NCI-H2196 (cell line): ENCODE data around the gene SNX13.
"Not testable (repeated sequence)": the region's sequence is repeated elsewhere in the genome, so short reads cannot be mapped to it uniquely, and the experiment has no call there.

Experiments used
- DNase-seq: peaks from one replicate; lab custom pipeline; 2025; ENCODE audit not compliant: unreplicated experiment; lab: John Stamatoyannopoulos, UW

The SNX13 gene

DNA sequence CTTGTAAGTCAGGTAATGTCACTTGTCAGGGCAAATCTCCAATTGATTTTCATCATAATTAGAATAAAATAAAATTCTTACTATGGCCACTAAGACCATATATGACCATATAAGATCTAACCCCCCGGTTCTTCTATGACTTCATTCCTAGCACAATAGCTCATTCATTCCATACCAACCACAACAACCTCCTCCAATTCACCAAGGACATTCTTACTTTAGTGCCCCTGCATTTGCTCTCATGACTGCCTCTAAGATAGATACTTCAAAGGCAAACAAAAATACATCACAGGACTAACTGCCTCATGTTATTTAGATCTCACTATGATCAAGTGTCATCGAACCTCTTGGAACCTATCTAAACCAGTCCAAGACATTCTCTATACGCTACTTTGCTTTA, 90.8 kb downstream of the SNX13 start:
- DNase-seq, result no peak

GRCh38 chr7:17848516-17848915, 91.8 kb downstream of the SNX13 start:
- DNase-seq, result no peak

DNA sequence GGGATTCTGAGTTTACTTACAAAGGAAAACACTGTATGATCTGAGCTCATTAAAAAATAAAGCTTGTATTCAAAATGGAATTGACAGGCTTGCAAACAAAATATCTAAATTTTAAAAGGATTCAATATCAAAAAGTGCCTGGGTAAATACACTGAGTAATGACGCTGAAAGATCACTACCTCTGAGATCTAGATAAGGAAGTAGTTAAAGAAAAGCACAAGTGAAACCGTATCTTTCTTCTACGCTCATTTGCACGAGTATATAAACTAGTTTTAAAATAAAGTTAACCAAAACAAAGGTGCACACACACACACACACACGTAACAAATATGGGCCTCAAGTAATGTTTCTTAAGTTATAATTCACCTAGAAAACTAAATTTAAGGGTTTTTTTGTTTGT, 93.4 kb downstream of the SNX13 start:
- DNase-seq, result no peak

- no peak for DNase-seq
These were observed 95.1 kb downstream of the SNX13 start for GRCh38 chr7:17845197-17845547.

- no peak for DNase-seq
These were observed 95.6 kb downstream of the SNX13 start for GRCh38 chr7:17844514-17845196.

GRCh38 chr7:17844022-17844421, 96.3 kb downstream of the SNX13 start:
- DNase-seq, result no peak

- no peak for DNase-seq
These were observed 97.3 kb downstream of the SNX13 start for GRCh38 chr7:17843041-17843440.

DNA sequence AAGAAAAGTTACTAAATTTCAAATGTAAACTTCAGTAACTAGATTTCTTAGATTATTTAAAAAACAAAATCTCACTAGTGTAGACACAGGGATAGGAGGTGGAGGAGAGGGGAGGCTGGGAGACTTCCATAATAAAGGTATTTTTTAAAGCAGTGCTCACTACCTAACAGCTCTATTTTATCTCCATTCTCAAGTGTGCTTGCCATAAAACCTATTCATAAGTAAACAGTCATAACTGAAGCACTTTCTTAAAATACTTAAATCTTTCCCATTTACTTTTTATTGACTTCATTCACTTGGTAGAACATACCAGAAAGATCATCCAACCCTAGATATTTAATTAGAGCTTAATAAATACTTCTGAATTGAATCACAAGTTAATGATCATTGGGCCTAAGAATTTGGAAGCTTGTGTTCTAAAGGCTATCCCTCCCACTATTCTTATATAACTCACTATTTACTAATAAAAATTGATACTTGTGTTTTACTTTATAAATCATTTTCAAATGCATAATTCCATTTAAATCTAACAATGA, 107.4 kb downstream of the SNX13 start:
- DNase-seq, result no peak

DNA sequence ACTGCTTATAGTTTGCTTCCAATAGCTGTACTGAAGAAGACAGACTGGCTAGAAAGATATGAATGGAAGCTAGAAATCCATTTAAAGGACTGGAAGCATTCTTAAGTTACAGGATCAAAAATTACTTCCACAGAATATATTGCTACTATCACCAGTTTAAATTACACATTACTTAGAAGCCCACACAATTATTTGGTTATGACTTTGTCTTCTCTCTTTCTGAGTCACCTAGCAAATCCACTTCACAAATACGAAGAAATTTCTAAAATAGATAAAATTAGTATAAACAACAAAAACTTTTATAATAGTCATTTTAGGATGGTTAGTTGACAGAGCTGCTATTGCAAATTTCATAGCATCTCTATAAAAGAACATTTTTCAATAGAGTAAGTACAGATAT, 108.1 kb downstream of the SNX13 start:
- DNase-seq, result no peak

DNA sequence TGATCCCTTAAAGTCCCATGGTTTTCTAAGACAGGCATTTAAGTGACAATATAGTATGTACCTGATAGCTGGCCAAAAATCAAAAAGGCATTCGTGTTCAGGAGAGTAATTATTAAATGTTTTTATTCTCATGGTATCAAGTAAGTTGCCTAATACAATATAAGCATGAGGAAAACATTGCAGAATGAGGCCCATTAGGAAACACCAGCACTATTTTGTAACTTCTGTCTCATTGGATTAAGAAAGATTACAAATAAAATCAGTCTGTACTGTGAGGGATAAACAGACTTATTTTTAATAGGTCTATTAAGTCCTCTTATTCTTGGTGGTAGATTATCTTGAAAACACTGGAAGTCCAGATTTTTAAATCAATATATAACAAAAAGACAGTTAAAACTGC, 110.1 kb downstream of the SNX13 start:
- no peak for DNase-seq

GRCh38 chr7:17829001-17829400, 111.3 kb downstream of the SNX13 start:
- no peak for DNase-seq

- no peak for DNase-seq
These were observed 117.6 kb downstream of the SNX13 start for GRCh38 chr7:17822547-17823173.

- DNase-seq, result no peak
These were observed 123.4 kb downstream of the SNX13 start for GRCh38 chr7:17816903-17817302.

DNA sequence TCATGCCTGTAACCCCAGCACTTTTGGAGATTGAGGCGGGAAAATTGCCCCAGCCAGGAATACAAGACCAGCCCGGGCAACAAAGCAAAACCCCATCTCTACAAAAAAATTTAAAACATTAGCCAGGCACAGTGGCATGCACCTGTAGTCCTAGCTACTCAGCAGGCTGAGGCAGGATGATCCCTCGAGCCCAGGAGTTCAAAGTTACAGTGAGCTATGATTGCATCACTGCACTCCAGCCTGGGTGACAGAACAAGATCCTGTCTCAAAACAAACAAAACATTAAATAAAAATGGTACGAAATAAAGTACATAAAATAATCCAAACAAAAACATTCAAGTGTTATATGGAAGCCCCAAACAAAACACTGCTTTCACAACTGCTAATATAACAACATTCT, 125.0 kb downstream of the SNX13 start:
- no peak for DNase-seq

DNA sequence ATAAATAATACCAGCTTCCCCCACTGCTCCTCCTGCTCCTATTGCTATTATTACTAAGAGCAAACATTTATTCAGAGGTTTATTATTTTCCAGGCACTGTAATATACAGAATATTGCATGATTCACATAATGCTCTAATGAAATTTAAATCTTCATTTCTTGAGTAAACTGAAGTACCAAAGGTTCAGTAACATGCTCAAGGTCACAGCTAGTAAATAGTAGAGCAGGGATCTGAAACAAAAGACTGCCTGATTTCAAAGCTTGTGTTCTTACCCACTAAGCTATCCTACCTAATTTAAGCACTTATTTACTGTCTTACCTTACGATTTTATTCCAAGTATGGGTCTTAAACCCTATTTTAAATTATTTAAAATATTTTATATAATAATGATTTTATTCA, 126.2 kb downstream of the SNX13 start:
- no peak for DNase-seq

DNA sequence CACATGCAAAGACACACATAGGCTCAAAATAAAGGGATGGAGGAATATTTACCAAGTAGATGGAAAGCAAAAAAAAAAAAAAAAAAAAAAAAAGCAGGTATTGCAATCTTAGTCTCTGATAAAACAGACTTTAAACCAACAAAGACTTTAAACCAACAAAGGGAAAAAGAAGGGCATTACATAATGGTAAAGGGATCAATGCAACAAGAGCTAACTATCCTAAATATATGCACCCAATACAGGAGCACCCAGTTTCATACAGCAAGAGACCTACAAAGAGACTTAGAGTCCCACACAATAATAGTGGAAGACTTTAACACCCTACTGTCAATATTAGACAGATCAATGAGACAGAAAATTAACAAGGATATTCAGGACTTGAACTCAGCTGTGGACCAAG, 131.1 kb downstream of the SNX13 start:
- not testable (repeated sequence) for DNase-seq

- no peak for DNase-seq
These were observed 133.1 kb downstream of the SNX13 start for GRCh38 chr7:17807242-17807641.

DNA sequence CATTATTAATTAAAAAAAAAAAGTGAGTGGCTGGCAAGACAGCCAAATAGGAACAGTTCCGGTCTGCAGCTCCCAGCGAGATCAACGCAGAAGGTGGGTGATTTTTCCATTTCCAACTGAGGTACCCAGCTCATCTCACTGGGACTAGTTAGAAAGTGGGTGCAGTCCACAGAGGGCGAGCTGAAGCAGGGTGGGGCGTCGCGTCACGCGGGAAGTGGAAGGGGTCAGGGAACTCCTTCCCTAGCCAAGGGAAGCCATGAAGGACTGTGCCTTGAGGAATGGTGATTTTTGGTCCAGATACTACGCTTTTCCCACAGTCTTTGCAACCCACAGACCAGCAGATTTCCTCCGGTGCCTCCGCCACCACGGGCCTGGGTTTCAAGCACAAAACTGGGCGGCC, 133.7 kb downstream of the SNX13 start:
- no peak for DNase-seq

DNA sequence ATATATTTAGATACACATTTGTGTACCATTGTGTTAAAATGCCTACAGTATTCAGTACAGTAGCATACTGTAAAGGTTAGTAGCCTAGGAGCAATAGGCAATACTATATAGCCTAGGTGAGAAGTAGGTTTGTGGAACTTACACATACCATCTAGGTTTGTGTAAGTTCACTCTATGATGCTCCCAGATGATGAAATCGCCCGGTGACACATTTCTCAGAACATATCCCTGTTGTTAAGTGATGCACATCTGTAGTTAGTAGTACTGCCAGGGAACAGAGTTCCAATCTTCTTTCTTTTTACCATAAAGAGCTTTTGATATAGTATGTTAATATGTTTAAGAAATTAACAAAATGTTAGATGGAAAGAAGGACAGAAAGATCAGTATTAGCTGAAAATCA, 138.2 kb downstream of the SNX13 start:
- no peak for DNase-seq

DNA sequence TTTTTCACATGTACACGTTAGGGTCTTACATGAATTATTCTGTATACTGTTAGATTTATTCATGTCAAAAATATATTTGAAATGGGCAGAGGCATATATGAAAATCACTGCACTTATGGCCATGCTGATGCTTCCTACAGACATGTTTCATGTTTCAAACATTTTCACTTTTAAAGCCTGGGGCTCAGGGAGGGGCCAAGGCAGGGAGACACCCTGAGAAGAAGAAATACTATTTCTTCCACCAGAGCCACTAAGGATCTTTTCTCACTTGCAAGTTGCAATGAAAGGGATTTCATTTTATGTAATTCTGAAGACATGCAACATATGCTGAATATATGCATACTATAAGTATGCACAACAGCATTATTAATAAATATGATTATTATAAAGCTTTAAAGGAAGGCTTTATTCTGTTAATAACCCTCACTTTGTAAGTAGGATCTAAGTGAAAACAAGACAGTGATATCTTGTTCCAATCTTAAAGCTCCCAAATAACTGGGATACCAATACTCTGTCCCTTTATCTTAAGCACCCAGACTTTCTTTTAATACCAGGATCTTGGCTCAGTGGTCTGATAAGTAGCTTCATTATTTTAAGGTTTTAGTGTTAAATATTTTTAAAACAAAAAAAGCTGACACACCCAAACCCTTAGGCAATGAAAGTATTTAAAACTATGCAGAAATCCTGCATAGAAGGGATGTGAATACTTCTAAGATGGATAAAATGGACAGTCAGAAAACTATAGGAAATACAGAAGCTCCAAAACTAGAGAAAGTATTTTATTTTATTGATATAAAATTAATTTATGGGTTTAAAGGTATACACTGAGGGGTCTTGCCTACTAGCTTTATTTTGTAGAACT, 148.0 kb downstream of the SNX13 start:
- no peak for DNase-seq

DNA sequence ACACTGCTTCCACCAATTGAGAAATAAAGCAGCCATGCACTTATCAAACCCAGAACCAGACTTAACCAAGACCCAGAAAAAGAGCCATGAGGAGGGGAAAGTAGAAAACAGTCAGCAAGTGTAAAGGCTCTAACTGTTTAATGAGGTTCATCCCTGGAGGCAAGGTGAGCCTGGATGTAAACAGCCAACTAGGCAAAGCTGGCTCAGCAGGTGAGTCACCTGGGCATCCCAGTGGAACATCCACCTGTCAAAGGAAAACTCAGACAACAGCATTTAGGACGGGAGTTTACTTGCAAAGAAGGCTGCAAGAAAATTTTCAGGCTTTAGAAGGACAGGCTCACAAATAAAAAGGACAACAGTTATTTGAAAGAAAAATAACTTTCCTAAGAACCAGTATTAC, 153.0 kb downstream of the SNX13 start:
- no peak for DNase-seq

DNA sequence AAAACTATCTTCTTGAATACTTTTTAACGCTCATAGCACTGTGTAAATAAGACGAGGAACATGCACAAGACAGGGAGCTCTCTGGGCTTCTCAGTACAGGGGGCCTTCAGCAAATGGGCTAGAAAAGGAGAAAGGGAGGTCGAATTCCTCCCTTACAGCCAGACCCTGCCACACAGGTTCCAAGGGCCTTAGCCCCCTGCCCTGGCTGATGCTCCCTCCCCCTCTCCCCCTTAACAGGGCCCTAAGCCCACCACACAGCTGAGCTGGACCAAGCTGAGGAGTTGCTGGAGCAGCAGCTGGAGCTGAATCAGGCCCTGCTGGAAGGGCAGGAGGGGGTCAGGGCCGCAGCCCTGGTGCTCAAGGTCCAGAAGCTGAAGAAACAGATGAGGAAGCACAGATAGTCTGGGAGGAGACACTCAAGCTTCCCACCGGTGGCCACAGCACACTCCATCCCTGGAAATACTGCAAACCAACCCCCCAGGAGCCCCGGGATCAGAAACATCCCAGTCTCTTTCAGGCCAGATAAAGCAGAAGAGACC, 153.9 kb downstream of the SNX13 start:
- DNase-seq, result no peak
